Measurements from ENCODE around the gene S100P.

DNA sequence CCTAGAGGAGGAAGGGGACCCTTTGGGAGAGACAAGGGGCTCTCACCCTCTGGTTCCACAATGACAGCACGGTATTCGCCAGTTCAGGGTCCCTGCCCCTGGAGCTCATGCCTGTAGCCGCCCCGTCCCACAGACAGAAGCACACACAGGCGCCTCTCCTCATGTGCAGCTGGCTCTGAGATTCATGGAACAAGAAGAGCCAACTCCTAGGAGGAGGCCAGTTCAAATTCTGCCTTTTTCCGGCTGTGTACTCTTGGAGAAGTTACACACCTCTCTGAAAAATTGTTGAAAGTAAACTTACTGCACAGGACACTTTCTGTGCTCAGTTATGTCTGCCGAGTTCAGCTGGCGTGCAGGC lies 37.6 kb downstream of the S100P start:
- TF ChIP-seq YY1 (IDR thresholded peaks at IDR 0.05; ENCODE audit: insufficient read depth, insufficient read length) (no peak), SUZ12 (IDR thresholded peaks at IDR 0.05; ENCODE audit: extremely low read depth, insufficient read depth, insufficient read length) (no peak)

All from NT2/D1 (cell line).